C4-2B (cell line): ENCODE data around the gene MT1B.
"Not testable (repeated sequence)": the region's sequence is repeated elsewhere in the genome, so short reads cannot be mapped to it uniquely, and the experiment has no call there.

Experiments used
- H3K27ac ChIP-seq: fragments of 450-650 bp; 2 replicates; pipeline ENCODE4 v1.5.1; 2017
- ZFX ChIP-seq: fragments of 450-650 bp; IDR thresholded peaks from 2 replicates; pipeline ENCODE4 v1.6.1; 2017
- TF ChIP-seq, protein P1 (sequence below): fragments of 450-650 bp; conservative IDR thresholded peaks from 2 replicates; pipeline ENCODE4 v1.5.1; 2017; ENCODE audit warnings: mild to moderate bottlenecking

The MT1B gene

DNA sequence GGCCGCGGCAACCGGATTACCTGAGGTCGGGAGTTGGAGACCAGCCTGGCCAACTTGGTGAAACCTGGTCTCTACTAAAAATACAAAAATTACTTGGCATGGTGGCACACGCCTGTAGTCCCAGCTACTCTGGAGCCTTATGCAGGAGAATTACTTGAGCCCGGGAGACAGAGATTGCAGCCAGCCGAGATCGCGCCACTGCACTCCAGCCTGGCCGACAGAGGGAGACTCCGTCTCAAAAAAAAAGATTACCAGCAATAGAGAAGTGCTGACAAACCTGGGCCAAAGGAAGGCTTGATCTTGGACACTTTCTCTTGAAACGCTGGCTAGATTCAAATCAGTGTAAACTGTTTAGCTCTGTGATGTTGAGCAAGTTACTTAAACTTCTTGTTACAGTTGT is 22.2 kb downstream of the MT1B start:
- TF ChIP-seq, protein P1, sequence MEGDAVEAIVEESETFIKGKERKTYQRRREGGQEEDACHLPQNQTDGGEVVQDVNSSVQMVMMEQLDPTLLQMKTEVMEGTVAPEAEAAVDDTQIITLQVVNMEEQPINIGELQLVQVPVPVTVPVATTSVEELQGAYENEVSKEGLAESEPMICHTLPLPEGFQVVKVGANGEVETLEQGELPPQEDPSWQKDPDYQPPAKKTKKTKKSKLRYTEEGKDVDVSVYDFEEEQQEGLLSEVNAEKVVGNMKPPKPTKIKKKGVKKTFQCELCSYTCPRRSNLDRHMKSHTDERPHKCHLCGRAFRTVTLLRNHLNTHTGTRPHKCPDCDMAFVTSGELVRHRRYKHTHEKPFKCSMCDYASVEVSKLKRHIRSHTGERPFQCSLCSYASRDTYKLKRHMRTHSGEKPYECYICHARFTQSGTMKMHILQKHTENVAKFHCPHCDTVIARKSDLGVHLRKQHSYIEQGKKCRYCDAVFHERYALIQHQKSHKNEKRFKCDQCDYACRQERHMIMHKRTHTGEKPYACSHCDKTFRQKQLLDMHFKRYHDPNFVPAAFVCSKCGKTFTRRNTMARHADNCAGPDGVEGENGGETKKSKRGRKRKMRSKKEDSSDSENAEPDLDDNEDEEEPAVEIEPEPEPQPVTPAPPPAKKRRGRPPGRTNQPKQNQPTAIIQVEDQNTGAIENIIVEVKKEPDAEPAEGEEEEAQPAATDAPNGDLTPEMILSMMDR: peak; percentile 76
- no peak for TF ChIP-seq ZFX
- H3K27ac ChIP-seq: no peak overlapping the region

DNA sequence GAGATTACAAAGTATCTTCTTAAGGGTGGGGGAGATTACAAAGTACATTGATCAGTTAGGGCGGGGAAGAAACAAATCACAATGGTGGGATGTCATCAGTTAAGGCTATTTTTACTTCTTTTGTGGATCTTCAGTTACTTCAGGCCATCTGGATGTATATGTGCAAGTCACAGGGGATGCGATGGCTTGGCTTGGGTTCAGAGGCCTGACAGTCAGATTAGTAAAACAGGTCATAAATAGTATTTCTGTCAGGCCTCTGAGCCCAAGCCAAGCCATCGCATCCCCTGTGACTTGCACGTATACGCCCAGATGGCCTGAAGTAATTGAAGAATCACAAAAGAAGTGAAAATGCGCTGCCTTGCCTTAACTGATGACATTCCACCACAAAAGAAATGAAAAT is 22.9 kb downstream of the MT1B start:
- H3K27ac ChIP-seq: not testable (repeated sequence)

DNA sequence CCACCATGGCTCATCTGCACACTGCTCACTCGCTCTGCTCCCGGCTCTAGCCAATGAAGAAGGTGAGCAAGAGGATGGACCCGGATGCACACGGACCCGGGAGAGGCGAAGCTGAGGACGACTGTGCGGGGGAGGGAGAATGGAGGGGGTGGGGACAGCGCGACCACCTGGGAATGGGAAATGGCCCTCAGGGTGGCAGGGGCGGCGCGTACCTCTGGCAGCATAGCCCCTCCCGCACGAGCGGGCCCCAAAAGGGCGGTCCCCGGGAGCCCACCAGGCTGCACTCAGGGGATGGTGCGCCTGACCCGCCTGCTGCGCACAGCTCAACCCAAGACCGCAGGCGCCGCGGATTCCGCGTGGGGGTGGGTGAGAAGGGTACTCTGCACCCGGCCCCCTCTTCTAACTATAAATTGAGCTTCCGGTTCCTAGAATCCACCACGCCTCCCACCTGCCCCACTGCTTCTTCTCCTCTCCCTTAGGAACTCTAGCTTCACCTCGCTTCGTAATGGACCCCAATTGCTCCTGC is 24.1 kb downstream of the MT1B start:
- TF ChIP-seq ZFX: no peak
- H3K27ac ChIP-seq: no peak overlapping the region

DNA sequence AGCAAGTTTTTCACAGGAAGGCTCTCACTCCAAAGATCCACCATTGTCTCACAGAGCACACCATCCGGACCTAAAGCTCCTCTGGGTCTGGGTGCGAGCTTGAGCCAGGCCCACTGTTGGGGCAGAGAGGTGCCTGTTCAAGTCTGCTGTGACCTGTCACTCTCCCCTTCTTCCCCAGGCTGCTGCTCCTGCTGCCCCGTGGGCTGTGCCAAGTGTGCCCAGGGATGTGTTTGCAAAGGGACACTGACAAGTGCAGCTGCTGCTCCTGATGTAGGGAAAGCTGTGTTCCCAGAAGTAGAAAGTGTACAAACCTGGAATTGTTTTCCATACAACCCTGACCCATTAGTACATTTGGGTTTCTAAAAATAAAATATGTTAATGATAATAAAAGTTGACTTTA is 25.8 kb downstream of the MT1B start:
- TF ChIP-seq, protein P1: no peak
- TF ChIP-seq ZFX: no peak

DNA sequence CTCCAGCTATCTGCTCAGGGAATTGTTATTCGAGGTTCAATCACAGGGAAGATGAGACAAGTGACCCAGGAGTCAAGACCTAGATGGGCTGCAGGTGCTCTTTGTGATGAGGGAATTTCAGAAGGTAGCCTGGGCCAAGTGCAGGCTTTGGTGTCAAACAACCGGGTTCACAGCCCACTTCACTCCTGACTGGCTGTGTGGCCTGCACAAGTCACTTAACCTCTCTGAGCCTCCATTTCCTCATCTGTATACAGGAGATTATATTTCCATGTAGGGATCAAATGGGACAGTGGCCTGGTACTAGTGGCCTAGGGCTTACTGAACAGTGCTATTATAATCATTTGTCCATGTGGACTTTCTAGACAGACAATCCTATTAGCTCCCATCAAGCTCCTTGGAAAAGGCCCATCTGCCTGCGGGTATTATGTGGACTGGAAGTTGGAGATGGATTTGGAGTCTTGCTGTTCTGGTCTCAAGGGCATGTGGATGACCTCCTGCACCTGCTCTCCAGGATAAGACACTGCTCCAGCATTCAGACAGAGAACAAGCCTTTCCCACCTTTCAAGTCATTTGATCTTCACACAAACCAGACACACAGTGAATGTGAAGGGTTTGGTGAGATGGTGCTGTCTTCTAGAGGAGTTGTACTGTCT is 27.5 kb downstream of the MT1B start:
- TF ChIP-seq, protein P1: no peak
- no peak for TF ChIP-seq ZFX
- H3K27ac ChIP-seq: no peak overlapping the region

More for the DNA sequence above, 25.8 kb downstream of the MT1B start:
- H3K27ac ChIP-seq: no peak overlapping the region

DNA sequence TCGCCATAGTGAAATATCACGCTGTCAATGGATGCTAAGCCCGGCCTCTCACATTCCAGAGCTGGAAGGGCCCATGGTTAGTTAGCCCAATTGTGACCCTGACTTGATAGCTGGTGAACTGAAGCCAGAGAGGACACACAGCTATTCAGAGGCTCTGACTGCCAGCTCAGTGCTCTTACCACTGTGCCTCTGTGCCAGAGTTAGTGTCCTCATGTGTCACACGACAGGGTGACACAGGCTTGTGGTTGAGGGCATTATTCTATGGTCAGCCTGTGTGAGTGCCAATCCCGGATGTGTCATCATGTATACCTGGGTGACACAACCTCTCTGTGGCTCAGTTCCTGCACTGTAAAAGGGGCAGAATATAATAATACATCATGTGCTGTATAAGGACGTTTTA is 28.1 kb downstream of the MT1B start:
- H3K27ac ChIP-seq: no peak overlapping the region
- TF ChIP-seq, protein P1: no peak
- TF ChIP-seq ZFX: no peak

DNA sequence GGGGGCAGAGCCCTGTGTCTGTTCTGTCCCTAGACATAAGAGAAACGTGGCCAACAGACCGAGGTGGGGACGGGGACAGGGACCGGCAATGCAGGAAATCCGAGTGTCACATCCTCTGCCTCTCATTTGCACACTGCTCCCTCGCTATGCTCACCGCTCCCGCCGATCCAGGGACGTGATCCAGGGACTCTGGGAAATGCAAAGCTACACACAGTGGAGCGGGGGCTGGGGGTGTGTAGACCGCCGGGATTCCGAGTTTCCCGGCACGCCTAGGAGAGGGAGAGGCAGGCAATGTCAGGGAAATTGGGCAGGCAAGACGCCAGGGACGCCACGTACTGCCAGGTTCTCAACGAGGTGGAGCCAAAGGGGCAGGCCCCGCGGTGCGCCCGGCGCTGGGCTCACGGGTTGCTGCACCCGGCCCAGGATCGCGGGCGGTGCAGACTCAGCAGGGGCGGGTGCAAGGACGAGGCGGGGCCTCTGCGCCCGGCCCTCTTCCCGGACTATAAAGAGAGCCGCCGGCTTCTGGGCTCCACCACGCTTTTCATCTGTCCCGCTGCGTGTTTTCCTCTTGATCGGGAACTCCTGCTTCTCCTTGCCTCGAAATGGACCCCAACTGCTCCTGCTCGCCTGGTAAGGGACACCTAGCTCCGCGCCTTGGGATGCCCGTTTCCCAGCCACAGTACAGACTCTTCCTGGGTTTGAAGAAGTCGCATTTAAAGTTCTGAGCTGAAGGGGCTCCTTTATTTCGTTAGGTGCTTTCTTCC is 30.4 kb downstream of the MT1B start, which contains the start of gene MT1X:
TSS of gene MT1X (plus strand) at position 532 of the 764 bp plus-strand sequence. CDS start at position 603, 71 bp downstream.
- TF ChIP-seq ZFX: no peak
- TF ChIP-seq, protein P1: no peak
- peak within 1 kb of the TSS; percentile 75 for H3K27ac ChIP-seq

DNA sequence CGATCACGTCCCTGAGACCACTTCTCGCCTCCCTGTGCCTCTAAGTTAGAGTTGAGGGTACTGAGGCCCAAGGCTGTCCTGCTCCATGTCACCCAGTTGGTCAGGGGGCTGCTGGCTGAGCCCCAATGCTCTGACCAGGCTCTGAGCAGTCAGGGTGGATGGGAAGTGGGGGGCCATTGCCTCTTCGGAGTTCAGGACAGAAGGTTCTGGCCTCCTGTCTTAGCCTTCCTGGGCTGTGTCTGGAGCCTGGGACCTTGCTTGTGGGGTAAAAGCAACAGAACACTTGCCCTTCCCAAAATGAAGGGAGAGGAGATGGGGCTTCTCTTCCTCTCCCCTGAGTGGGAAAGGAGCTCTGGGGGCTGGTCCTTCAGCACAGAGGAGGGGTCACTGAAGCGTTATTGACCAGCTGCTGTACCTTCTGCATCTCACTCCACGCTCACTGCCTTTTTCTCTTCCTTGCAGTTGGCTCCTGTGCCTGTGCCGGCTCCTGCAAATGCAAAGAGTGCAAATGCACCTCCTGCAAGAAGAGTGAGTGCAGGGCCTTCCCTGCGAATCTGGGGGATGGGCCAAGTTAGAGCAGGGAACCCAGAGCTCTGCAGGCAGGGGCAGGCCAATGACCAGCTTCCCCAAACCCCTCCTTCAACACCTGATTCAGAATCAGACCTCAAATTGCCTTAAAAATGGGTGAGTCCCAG is 31.2 kb downstream of the MT1B start:
- peak overlapping the region; percentile 75 for H3K27ac ChIP-seq
- TF ChIP-seq, protein P1: no peak
- no peak for TF ChIP-seq ZFX
